Measurements from ENCODE around the gene NDFIP2.
"Not testable (repeated sequence)": the region's sequence is repeated elsewhere in the genome, so short reads cannot be mapped to it uniquely, and the experiment has no call there.

NDFIP2 gene

DNA sequence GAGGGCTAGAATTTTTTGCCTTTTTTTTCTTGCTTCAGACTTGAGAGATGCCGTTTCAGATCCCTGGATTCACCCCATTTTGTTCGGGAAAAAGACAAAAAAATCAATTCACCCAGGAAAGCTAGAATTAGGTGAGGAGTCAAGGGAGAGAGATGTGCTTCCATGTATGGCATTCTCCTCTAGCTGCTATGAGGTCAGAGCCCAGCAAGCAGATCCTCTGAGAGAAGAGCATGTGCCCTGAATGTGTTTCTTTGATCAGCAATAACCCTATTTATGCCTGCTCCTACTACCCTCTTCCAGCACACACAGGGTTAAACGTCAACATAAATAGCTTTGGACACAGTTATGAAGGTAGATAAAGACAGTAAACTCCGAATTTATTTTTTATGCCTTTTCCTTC is 53.6 kb downstream of the NDFIP2 start:
- DNase-seq (ENCODE audit: low spot score), result no peak

DNA sequence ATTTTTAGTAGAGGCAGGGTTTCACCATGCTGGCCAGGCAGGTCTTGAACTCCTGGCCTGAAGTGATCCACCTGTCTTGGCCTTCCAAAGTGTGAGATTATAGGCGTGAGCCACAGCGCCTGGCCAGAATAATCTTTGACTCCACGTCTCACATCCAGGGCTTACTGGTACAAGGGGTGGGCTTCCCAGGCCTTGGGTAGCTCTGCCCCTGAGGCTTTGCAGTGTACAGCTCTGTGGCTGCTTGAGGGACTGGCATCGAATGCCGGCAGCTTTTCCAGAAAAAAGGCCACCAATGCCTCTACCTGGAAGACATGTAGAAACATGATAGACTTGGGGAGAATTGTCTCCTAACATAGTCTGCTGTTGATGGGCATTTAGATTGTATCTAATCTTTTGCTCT is 57.8 kb downstream of the NDFIP2 start:
- no peak for DNase-seq (ENCODE audit: low spot score)

DNA sequence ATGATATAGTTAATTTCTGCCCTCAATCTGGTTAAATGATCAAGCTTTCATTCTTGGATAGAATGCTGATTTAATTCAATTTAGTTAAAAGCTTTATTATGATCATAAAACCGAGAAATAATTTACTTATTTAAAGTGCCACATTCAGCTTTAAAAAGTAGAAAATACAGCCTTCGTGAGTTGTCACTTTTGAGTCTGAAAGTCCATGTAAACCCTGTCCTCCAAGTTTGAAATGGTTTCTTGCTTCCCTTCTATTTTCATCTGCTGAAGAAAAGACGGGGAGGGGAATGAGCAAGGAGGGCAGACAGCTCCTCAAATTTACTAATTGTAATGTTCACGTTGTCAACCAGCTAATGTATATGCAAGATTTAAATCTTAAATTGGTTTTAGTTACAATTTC is 59.5 kb downstream of the NDFIP2 start:
- no peak for DNase-seq (ENCODE audit: low spot score)

DNA sequence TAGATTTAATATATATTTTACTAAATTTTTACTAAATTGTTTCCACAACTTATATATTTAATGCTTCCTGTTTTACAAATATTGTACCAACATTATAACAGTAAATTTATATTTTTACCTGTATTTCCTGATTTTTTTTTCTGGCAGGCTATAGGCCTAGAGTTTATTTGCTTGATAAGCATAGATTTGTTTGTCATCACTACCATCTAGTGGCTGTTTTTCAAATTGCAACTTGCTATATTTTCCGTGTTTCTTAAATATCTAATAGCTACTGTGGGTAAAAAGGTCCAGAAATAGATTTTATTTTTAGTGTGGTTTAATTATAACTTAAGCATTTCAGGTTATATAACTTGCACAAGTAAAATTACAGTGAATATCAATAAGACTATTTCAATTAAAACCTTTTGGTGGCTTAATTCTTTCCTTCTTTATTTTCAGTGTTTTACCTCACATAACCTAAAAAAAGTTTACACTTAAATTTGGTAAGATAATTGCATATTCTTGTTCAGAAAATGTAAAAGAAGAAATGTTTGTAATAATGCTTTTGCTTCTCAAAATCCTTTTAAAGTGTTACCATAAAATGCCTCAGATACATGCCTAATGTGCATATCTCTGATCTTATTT is 60.6 kb downstream of the NDFIP2 start:
- DNase-seq (ENCODE audit: low spot score), result peak; percentile 3

GRCh38 chr13:79543883-79544282 is 62.9 kb downstream of the NDFIP2 start:
- no peak for DNase-seq (ENCODE audit: low spot score)

- no peak for DNase-seq (ENCODE audit: low spot score)
Observed at GRCh38 chr13:79547211-79548195, 66.5 kb downstream of the NDFIP2 start.

- no peak for DNase-seq (ENCODE audit: low spot score)
Observed at GRCh38 chr13:79548902-79549301, 67.9 kb downstream of the NDFIP2 start.

DNA sequence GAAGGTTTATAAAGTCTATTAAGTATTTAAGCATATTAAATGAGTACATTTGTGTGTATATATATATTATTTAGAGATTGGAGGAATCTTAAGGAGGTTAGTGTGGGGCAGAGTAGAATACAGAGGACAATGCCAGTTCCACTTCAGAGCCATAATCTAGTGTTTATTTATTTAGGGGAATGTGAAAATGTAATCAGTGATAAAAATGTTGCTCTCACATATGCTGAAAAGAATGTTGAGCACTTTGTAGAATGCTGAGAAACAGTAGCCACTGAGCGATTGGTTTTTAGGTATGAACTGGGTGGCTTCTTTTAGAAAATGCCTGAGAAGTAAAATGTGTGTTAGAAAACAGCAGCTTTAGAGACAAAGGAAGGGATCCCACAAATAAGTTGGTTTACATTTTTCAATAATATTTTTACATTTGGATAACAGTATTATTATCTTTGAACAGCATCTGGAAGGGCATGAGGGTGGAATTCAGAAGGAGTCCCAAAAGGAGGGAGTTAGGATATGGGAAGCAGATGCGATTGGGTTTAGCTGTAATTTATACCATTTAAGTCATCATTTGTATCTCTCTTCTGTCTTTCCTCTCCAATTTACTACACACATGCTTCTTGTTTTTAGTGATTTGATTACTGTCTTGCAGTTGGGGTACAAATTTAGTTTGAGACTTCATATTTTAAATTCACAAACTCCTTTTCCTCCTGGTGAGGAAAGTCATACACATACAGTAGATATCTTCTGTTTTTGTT is 68.6 kb downstream of the NDFIP2 start:
- DNase-seq (ENCODE audit: low spot score), result no peak

- no peak for DNase-seq (ENCODE audit: low spot score)
Observed at GRCh38 chr13:79557666-79558065, 76.7 kb downstream of the NDFIP2 start.

GRCh38 chr13:79560954-79561353 is 80.0 kb downstream of the NDFIP2 start:
- DNase-seq (ENCODE audit: low spot score), result no peak

DNA sequence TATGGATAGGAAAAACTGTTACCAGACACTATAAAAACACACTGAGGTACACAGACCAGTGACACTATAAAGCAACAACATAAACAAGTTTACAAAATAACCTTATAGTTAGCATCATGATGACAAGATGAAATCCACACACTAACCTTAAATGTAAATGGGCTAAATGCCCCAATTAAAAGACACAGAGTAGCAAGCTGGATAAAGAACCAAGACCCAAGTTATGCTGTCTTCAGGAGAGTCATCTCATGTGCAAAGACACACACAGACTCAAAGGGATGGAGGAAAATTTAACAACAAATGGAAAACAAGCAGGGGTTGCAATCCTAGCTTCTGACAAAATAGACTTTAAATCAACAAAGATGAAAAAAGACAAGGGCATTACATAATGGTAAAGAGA is 81.6 kb downstream of the NDFIP2 start:
- DNase-seq (ENCODE audit: low spot score), result no peak

DNA sequence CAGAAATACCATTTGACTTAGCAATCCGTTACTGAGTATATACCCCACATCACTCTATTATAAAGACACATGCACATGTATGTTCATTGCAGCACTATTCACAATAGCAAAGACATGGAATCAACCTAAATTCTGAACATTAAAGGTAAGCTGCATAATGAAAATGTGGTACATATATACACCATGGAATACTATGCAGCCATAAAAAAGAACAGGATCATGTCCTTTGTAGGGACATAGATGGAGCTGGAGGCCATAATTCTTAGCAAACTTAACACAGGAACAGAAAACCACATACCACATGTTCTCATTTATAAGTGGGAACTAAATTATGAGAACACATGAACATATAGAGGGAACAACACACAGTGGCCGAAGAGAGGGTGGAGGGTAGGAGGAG is 85.2 kb downstream of the NDFIP2 start:
- no peak for DNase-seq (ENCODE audit: low spot score)

DNA sequence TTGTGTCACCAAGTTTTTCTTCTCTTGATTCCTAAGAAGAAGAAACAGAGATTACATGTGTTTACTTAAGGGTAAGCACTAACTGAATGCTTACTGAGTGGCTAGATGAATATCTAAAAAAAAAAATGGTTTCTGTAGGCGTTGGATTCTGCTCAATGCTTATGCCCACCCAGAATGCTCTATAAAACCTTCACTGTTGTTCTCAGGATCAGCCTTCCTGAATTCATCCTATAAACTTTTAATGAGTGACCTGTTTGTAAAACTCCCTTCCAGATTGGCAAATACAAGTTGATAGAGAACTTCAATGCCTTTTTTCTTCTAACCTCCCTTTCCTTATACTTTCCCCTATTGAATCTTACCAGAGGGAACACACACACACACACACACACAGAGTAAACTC is 90.2 kb downstream of the NDFIP2 start:
- no peak for DNase-seq (ENCODE audit: low spot score)

DNA sequence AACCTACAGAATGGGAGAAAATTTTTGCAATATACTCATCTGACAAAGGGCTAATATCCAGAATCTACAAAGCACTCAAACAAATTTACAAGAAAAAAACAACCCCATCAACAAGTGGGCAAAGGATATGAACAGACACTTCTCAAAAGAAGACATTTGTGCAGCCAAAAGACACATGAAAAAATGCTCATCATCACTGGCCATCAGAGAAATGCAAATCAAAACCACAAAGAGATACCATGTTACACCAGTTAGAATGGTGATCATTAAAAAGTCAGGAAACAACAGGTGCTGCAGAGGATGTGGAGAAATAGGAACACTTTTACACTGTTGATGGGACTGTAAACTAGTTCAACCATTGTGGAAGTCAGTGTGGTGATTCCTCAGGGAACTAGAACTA is 92.9 kb downstream of the NDFIP2 start:
- DNase-seq (ENCODE audit: low spot score), result not testable (repeated sequence)

DNA sequence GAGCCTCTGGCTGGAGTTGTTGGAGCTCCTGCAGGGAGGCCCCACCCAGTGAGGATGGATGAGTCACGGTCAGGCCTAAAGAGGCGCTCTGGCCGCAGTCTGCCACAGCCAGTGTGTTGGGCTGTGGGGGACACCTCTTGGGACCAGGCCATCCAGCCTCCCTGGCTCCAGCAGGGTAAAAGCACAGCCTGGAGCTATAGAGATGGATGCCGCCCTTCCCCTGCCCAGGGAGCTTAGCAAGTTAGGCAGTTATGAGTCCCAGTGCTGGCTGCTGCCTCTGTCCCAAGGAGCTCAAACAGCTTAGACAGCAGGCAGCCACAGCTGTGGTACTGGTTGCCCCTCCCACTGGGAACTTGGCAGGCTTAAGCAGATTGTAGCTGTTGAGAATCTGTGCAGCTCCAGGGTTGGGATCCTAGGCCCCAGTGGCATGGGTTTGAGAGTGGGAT is 100.9 kb downstream of the NDFIP2 start:
- no peak for DNase-seq (ENCODE audit: low spot score)

DNA sequence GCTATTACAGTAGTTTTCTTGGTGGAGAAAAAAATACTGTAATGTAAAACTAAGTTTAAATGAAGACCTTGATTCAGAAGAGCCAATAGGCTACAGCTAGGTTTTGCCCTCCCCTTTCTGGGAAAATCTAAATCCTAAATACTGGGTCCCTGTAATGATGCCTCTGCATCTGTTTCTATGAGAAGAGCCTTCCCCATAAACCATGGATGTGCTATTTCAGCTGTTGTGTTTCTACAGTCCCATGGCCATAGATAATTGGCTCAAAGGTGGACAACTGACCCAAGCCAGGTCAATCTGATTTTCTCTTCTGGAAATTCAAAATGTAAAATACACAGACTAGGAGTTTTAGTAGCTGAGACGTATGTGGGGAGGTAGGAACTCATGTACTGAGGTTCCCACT is 101.9 kb downstream of the NDFIP2 start:
- no peak for DNase-seq (ENCODE audit: low spot score)

DNA sequence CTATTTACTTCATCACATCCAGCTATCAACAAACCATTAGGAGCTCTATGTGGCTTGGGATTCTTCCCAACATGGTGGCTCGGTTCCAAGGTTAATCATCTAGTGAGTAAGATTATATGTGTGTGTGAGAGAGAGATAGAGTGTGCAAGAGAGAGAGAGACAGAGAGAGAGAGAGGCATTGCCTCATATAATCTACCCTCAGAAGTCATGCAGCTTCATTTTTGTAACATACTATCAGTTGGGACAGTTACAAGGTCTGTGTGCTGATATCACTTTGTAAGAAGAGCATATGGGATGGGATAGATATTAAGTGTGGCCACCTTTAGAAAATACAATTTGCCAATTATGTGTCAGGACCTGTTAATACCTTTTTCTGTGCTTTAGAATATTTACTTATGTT is 104.1 kb downstream of the NDFIP2 start:
- DNase-seq (ENCODE audit: low spot score), result no peak

DNA sequence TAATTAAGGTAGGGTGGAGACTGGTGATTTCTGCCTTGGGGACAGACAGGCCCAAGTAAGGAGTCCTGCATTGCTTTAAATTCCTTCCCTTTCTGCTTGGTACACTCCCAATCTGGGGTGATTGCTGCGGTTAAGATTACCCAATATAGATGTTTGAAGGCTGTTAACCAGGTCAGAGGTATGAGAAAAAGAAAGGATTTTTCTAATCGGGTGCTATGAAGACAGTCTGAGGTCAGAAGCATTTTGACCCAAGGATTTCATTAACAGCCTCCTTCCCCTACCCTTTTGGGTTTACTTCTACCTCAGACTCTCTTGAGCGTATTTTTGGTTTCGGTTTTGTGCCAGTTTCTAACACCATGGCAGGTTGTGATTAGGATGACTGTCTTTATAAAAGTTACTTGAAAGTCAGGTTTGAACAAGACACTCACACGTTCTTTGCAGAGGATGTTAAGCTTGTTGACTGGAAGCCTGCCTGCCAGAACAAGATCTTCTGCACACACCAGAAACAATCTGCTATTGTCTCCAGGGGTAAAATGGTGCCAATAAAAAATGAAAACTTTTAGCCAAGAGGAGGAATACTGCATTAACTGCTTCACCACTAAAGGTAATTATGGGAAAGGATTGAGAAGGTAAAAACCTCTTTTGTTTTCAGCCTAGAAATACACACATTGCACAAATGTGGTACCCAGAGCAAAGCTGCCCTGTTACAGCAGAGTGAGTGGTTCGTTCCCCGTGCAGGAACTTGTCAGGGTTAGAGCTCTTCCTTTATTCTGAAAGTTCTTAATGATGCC is 108.8 kb downstream of the NDFIP2 start:
- no peak for DNase-seq (ENCODE audit: low spot score)

DNA sequence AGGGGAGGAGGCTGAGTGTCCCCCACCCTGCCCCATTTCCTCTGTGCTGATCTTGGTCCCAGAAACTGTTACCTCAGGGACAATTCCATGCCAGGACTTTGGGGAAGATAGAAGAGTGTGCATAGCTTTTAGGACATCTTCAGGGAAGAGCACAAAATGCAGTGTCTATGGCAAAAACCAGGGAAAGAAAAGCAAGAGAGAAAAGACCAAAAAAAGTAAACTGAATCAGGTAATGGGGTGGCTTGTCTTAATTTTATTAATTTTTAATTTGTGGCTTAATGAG is 109.4 kb downstream of the NDFIP2 start:
- DNase-seq (ENCODE audit: low spot score), result no peak

DNA sequence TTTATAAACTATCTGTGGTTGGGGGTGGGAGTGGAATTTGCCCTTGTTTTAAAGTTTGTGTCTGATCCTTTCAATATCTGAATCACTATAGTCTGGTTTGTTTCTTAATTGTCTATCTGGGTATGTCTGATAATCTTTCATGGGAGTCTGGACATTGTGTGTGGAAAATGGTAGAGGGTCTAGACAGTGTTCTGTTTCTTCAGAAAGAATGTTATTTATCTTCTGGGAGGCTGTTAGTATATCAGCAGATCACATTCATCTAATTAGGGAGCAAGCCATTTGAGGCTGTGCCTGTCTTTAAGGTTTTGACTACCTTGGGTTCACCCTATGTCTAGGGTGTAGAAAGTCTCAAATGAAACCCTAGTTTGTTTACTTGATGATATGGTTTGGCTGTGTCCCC is 110.5 kb downstream of the NDFIP2 start:
- no peak for DNase-seq (ENCODE audit: low spot score)

- DNase-seq (ENCODE audit: low spot score), result no peak
Observed at GRCh38 chr13:79593121-79593520, 112.2 kb downstream of the NDFIP2 start.

- no peak for DNase-seq (ENCODE audit: low spot score)
Observed at GRCh38 chr13:79593641-79594275, 112.8 kb downstream of the NDFIP2 start.
